Stomach (tissue), 4 donors: ENCODE measurements around the gene SCYGR7.

Experiments used
- EP300 ChIP-seq: sonication (generic); formaldehyde crosslinking; IDR thresholded peaks from one replicate; pipeline ENCODE4 v1.6.1; 2017; ENCODE audit warnings: antibody characterized with exemption
- POLR2A ChIP-seq, 4 donors: fragments of 450-650 bp; IDR thresholded peaks; one replicate each; pipeline ENCODE4 v1.6.1; 2016; ENCODE audit warnings: antibody characterized with exemption in 4 of 4, control low read depth in 2 of 4, mild to moderate bottlenecking in 1 of 4, moderate library complexity in 1 of 4
- POLR2AphosphoS5 ChIP-seq, 3 donors: sonication (generic); formaldehyde crosslinking; IDR thresholded peaks; one replicate each; pipeline ENCODE4 v1.6.1; 2016; ENCODE audit warnings: antibody characterized with exemption in 3 of 3
- TF ChIP-seq, protein P1 (sequence below), 7 experiments: fragments of 450-650 bp in 4 of 7; fragments of 200-600 bp in 3 of 7; sonication (generic) in 3 of 7; IDR thresholded peaks; one replicate each; pipeline ENCODE4 v1.5.1; 2016 to 2019; ENCODE audit warnings: antibody characterized with exemption in 7 of 7, control low read depth in 2 of 7, mild to moderate bottlenecking in 1 of 7

DNA sequence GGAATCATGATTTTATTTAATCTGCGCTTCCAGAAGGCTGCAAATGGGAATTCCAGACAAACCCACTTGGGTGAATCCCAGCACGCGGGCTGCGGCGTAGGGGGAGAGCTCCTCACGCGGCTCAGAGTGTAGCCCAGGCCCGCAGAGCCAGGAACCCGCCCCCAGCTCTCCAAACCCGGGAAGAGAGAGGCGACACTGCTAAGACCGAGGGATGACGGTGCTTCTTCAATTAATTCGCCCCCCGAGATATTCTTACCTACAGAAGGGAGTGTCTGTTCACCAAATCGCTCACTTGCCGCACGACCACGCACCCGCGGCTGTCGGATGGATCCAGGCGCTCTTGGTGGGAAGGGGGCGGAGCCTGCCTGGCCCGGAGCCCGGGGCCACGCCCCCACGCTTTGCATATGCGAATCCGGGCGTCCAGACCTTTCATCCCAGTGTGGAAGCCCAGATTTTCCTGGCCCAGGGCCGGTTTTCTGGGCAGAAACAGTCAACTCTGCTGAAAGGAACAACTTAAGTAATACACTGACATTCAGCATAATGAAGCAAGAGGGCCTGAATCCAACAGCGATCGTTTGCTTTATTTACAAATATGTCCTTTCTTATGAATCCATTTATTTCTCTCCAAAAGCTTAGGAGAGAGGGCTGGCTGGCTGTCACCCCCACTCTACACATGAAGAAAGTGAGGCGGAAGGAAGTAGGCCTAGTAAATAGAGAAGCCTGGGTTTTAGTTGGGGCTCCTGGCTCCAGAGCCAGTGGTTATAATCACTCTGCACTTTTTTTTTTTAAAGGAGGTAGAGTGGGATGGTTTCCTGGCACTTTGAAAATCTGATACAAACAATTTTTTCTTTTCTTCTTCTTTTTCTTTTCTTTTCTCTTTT is 10.2 kb upstream of the SCYGR7 start, which contains the start of gene SLC19A3:
- TF ChIP-seq POLR2A (IDR thresholded peaks at IDR 0.05) = no peak
- TF ChIP-seq, protein P1, sequence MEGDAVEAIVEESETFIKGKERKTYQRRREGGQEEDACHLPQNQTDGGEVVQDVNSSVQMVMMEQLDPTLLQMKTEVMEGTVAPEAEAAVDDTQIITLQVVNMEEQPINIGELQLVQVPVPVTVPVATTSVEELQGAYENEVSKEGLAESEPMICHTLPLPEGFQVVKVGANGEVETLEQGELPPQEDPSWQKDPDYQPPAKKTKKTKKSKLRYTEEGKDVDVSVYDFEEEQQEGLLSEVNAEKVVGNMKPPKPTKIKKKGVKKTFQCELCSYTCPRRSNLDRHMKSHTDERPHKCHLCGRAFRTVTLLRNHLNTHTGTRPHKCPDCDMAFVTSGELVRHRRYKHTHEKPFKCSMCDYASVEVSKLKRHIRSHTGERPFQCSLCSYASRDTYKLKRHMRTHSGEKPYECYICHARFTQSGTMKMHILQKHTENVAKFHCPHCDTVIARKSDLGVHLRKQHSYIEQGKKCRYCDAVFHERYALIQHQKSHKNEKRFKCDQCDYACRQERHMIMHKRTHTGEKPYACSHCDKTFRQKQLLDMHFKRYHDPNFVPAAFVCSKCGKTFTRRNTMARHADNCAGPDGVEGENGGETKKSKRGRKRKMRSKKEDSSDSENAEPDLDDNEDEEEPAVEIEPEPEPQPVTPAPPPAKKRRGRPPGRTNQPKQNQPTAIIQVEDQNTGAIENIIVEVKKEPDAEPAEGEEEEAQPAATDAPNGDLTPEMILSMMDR (IDR thresholded peaks at IDR 0.05) = no peak
- TF ChIP-seq EP300 = no peak
- peak in 1 of 3 donors; percentile 44 for TF ChIP-seq POLR2AphosphoS5 (IDR thresholded peaks at IDR 0.05)
